Osteoblast (primary cell): Measurements from ENCODE around the gene DTX4. TPM values are rescaled to one million over a fixed set of nuclear protein-coding genes. Genes with fewer than 3 reads are reported as not detected.

Experiments used
- DNase-seq: peaks from one replicate; pipeline ENCODE4 v3.0.0; 2011; ENCODE audit warnings: low spot score, mixed read lengths; ENCODE audit not compliant: insufficient read length; ENCODE audit errors: missing footprints
- H2AFZ ChIP-seq: 2 replicates; pipeline ENCODE4 v1.6.0; 2011; ENCODE audit warnings: mild to moderate bottlenecking, low read length
- H3K27ac ChIP-seq: 2 replicates; pipeline ENCODE4 v1.5.1; 2011; ENCODE audit warnings: mild to moderate bottlenecking, low read depth, low read length, moderate library complexity
- H3K27me3 ChIP-seq: 2 replicates; pipeline ENCODE4 v1.6.0; 2012; ENCODE audit warnings: mild to moderate bottlenecking, control low read depth, inconsistent platforms, low read length, moderate library complexity; ENCODE audit not compliant: insufficient read depth
- H3K36me3 ChIP-seq: 2 replicates; pipeline ENCODE4 v1.5.1; 2011; ENCODE audit warnings: mild to moderate bottlenecking, low read length, control low read depth, moderate library complexity; ENCODE audit not compliant: insufficient read depth
- H3K4me1 ChIP-seq: 2 replicates; pipeline ENCODE4 v1.5.1; 2011; ENCODE audit warnings: mild to moderate bottlenecking, low read length, control low read depth, moderate library complexity; ENCODE audit not compliant: insufficient read depth
- H3K4me2 ChIP-seq: 2 replicates; pipeline ENCODE4 v1.6.0; 2011; ENCODE audit warnings: mild to moderate bottlenecking, low read length; ENCODE audit not compliant: insufficient read depth
- H3K4me3 ChIP-seq: fragments of 200-600 bp; sonication (generic); 3 replicates; pipeline ENCODE4 v1.5.1; 2012; ENCODE audit warnings: mild to moderate bottlenecking, low read length, inconsistent platforms; ENCODE audit not compliant: insufficient read depth
- H3K79me2 ChIP-seq: 2 replicates; pipeline ENCODE4 v1.6.0; 2012; ENCODE audit warnings: mild to moderate bottlenecking, low read length, control low read depth, inconsistent platforms; ENCODE audit not compliant: insufficient read depth
- H3K9me3 ChIP-seq: 2 replicates; pipeline ENCODE4 v1.5.1; 2011; ENCODE audit warnings: low read depth, low read length, control low read depth
- H4K20me1 ChIP-seq: 2 replicates; pipeline ENCODE4 v1.6.0; 2012; ENCODE audit warnings: mild to moderate bottlenecking, low read length, control low read depth; ENCODE audit not compliant: insufficient read depth
- total RNA-seq: library from RNA; depleted of rRNA; stranded (reverse); fragments of >200 nt; gene quantifications from 2 replicates; pipeline ENCODE4 v1.2.3, GENCODE V29; 2012
- TF ChIP-seq, protein P1 (sequence below): IDR thresholded peaks from 2 replicates; pipeline ENCODE4 v1.5.1; 2011; ENCODE audit warnings: mild to moderate bottlenecking, low read depth, low read length, moderate library complexity; ENCODE audit errors: extremely low read depth

The DTX4 gene
- total RNA-seq, 1 donor: under 0.01 TPM

DNA sequence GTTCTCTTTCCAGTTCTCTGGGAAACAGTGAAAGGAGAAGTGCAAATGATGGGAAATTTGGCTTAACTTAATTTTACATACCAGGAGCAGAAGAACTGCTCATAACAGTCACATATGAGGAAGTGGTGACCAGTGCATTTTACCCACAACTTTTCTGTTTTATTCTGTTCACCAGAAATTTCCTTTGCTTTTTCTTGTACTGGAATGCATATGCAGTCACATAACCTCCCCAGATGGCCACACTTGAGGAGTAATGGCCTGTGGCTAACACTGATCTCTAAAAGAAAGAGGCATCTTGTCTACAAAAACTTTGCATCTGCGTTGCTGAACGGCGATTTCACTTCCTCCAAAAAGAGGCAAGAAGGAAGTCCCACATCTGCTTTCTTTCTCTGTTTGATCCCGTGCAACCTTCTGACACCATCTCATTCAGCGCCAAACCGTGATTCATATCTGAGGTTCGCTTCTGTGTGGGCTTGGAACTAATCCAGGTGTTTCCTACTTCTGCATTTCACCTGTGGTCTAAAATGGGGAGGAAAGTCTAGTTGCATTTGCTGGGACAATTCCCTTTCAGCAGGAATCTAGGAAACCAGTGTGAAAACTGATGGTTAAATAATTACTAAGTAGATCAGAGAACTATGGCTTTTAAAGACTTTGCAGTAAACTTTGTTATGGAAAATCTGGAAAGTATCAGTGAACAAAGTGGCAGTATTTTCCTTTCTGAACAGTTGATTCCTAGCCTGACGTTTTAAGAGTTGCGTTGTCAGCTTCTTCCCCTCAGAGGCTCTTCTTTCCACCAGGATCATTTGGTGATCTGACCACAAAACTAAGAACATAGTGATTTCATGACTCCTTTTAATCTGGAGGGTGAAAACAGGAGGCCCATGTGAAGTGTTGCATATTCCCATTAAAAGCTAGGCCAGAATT, 45.0 kb downstream of the DTX4 start:
- no peak for DNase-seq
- Histone ChIP-seq H3K9me3 (no peaks in the 10 kb centered on the region), H3K36me3 (no peaks in the 10 kb centered on the region), H3K27me3 (peaks cover 25% of the 10 kb centered on the region), H3K4me2 (peak overlapping the region; percentile 52), H3K27ac (no peak overlapping the region), H2AFZ (no peak overlapping the region), H3K4me1 (peaks cover 32% of the 10 kb centered on the region), H3K4me3 (no peak overlapping the region), H3K79me2 (no peaks in the 10 kb centered on the region), H4K20me1 (no peaks in the 10 kb centered on the region)
- TF ChIP-seq, protein P1, sequence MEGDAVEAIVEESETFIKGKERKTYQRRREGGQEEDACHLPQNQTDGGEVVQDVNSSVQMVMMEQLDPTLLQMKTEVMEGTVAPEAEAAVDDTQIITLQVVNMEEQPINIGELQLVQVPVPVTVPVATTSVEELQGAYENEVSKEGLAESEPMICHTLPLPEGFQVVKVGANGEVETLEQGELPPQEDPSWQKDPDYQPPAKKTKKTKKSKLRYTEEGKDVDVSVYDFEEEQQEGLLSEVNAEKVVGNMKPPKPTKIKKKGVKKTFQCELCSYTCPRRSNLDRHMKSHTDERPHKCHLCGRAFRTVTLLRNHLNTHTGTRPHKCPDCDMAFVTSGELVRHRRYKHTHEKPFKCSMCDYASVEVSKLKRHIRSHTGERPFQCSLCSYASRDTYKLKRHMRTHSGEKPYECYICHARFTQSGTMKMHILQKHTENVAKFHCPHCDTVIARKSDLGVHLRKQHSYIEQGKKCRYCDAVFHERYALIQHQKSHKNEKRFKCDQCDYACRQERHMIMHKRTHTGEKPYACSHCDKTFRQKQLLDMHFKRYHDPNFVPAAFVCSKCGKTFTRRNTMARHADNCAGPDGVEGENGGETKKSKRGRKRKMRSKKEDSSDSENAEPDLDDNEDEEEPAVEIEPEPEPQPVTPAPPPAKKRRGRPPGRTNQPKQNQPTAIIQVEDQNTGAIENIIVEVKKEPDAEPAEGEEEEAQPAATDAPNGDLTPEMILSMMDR: no peak

DNA sequence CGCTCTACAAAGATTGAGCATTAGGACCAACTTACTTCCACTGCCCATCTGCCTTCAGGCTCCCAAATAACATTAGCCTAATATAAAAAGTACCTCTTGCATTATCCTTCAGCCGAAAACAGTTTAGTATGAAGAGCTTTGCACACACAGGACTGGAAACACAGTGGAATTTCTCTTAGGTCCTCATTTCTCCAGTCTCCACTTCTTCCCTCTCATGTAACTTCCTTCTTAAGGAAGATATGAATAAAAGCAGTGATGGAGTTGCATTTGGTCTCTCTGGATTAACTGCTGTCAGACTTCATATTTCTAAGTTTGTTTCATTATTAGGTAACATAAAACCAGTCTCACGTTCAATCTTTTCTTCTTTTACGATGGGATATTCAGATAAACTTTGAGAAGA, 46.4 kb downstream of the DTX4 start:
- Histone ChIP-seq H3K4me1 (peaks cover 38% of the 10 kb centered on the region), H3K4me2 (no peak overlapping the region), H3K9me3 (no peaks in the 10 kb centered on the region), H4K20me1 (no peaks in the 10 kb centered on the region), H3K79me2 (no peaks in the 10 kb centered on the region), H3K27me3 (peaks cover 16% of the 10 kb centered on the region), H3K4me3 (no peak overlapping the region), H3K36me3 (no peaks in the 10 kb centered on the region), H2AFZ (no peak overlapping the region), H3K27ac (no peak overlapping the region)
- TF ChIP-seq, protein P1: no peak
- no peak for DNase-seq

DNA sequence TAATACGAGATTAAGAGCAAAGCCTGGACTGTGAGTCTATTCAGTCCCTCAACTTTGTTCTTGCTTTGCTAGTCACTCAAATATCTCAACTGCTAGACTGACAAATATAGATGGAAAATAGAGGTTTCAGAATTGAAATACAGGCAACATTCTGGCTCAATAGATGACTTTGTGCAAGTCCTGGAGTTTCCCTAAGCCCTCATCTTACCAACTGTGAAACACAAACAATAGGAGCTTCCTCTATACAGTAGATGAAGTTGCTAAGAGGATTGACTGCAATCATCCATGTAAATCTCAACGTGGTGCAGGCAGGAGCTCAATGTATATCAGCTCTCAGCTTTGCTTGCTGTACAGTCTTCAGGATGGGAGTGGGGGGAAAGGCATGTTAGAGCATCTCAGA, 47.0 kb downstream of the DTX4 start:
- Histone ChIP-seq H3K9me3 (no peaks in the 10 kb centered on the region), H3K4me1 (peaks cover 38% of the 10 kb centered on the region), H3K4me2 (no peak overlapping the region), H3K27ac (no peak overlapping the region), H3K27me3 (peaks cover 16% of the 10 kb centered on the region), H2AFZ (no peak overlapping the region), H4K20me1 (no peaks in the 10 kb centered on the region), H3K4me3 (no peak overlapping the region), H3K79me2 (no peaks in the 10 kb centered on the region), H3K36me3 (no peaks in the 10 kb centered on the region)
- TF ChIP-seq, protein P1: no peak
- no peak for DNase-seq

DNA sequence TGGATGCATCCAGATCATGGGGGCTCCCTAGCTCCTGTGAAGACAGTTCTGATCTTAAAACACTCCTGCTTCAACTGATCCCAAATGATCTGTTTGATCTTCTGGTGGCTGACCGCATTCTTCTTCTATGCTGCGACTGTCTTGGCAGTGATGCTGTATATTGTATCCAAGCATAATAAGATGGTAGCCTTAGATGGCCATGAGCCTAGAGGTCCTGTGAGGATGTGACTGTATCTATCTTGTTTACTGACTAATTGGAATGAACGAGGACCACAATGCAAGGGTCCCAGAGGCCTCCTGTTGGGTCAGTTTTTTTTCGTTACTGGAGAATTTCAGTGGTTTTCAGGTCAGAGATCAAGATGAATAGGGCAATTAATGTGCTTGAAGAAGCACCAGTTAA, 47.9 kb downstream of the DTX4 start:
- Histone ChIP-seq H3K4me3 (no peak overlapping the region), H3K27me3 (peaks cover 10% of the 10 kb centered on the region), H3K79me2 (no peaks in the 10 kb centered on the region), H3K4me2 (no peak overlapping the region), H4K20me1 (no peaks in the 10 kb centered on the region), H3K9me3 (no peaks in the 10 kb centered on the region), H3K36me3 (no peaks in the 10 kb centered on the region), H3K4me1 (peaks cover 38% of the 10 kb centered on the region), H3K27ac (no peak overlapping the region), H2AFZ (no peak overlapping the region)
- TF ChIP-seq, protein P1: no peak
- no peak for DNase-seq
